ENCODE data around the gene EIF3J.

GRCh38 chr15:44596511-44597010 lies 59.6 kb downstream of the EIF3J start:
- TF ChIP-seq POLR2A (IDR thresholded peaks at IDR 0.05): no peak
- TF ChIP-seq CTCF (IDR thresholded peaks at IDR 0.05): no peak
- TF ChIP-seq EP300 (IDR thresholded peaks at IDR 0.05): no peak
- no peak for TF ChIP-seq POLR2AphosphoS5 (IDR thresholded peaks at IDR 0.05)
